Measurements from ENCODE around the gene EGR4.

- TF ChIP-seq SUZ12 (IDR thresholded peaks at IDR 0.05; ENCODE audit: extremely low read depth, insufficient read depth, insufficient read length) (no peak), ZNF274 (IDR thresholded peaks at IDR 0.05; ENCODE audit: low read depth, low read length) (no peak)
These were observed 37.3 kb downstream of the EGR4 start for GRCh38 chr2:73255907-73256617.

All from NT2/D1 (cell line).